ENCODE results near the gene SSTR5. TPM values are rescaled to one million over a fixed set of nuclear protein-coding genes. Genes with fewer than 3 reads are reported as not detected.

SSTR5 gene
- total and polyA plus RNA-seq, 2 experiments from 2014 or later: not detected

- H3K4me1 ChIP-seq (ENCODE audit: low read depth): peaks cover 11% of the 10 kb centered on the region
- H3K36me3 ChIP-seq: no peaks in the 10 kb centered on the region
- no peaks in the 10 kb centered on the region for H3K27me3 ChIP-seq
Observed at GRCh38 chr16:1027501-1027815, 45.1 kb upstream of the SSTR5 start.

DNA sequence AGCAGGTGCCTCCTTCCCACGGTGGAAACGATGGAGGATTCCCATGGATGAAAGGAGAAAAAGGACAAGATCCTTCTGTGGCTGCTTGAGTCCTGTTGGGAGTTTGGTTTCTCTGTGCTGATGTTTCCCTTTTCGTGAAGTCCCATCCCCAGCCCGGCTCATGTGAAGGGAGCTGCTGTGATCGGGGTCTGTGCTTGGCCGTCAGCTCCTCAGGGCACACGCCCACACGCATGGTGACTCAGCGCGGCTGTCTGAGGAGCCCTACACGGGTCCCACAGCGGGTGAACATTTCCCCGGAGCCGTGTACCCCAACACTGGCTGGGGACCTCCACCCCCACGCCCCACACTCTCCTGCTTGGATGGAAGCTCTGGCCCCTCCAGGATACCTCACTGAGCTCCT, 44.5 kb upstream of the SSTR5 start:
- Histone ChIP-seq H3K4me1 (ENCODE audit: low read depth) (peaks cover 11% of the 10 kb centered on the region), H3K4me3 (no peak overlapping the region), H3K27ac (peak overlapping the region; percentile 17), H3K36me3 (no peaks in the 10 kb centered on the region), H3K9me3 (ENCODE audit: low read depth) (no peaks in the 10 kb centered on the region), H3K27me3 (no peaks in the 10 kb centered on the region)
- DNase-seq (ENCODE audit: low read depth in 1 of 2, low spot score in 1 of 2): no peak
- TF ChIP-seq CTCF (IDR thresholded peaks at IDR 0.05; ENCODE audit: low read depth, low read length): no peak

More at GRCh38 chr16:1027501-1027815, 45.1 kb upstream of the SSTR5 start:
- no peak for DNase-seq (ENCODE audit: low read depth in 1 of 2, low spot score in 1 of 2)
- Histone ChIP-seq H3K27ac (no peak overlapping the region), H3K4me3 (no peak overlapping the region), H3K9me3 (ENCODE audit: low read depth) (no peaks in the 10 kb centered on the region)
- no peak for TF ChIP-seq CTCF (IDR thresholded peaks at IDR 0.05; ENCODE audit: low read depth, low read length)

DNA sequence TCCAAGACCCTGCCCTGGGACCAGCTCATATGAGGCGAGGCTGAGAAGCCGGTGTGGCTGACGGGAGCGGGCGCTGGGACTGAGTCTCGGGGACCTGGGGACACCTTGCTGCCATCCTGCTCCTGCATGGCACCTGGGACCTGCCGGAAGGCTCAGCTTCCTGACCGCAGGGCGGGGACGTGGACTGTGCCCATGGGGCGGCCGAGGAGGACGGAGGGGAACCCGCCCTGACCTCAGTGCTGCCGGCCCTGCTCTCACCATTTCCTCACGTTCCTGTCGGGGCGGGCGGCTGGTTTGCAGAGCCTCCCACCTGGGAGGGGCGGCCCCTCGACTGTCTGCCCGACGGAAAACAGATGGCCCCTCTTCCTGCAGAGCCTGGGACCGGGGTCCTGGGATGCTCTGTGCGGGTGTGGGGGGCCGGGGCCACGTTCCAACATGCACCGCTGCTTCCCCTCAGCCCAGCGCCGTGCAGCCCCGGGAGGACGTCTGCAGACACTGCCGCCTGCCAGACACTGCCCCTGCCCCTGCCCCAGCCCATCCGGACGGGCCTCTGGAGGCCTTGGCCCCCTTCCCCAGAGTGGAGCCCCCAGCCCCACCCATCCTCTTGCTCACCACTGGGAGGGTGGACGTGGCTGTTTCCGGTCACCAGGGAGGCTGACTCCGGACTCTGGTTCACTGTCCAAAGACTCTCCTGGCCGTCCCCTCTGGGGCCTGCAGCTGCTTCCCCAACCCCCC, 43.9 kb upstream of the SSTR5 start:
- Histone ChIP-seq H3K27ac (peak overlapping the region; percentile 17), H3K4me3 (no peak overlapping the region), H3K36me3 (no peaks in the 10 kb centered on the region), H3K9me3 (ENCODE audit: low read depth) (no peaks in the 10 kb centered on the region), H3K4me1 (ENCODE audit: low read depth) (peaks cover 11% of the 10 kb centered on the region), H3K27me3 (no peaks in the 10 kb centered on the region)
- no peak for TF ChIP-seq CTCF (IDR thresholded peaks at IDR 0.05; ENCODE audit: low read depth, low read length)
- DNase-seq (ENCODE audit: low read depth in 1 of 2, low spot score in 1 of 2): peak in 1 of 2 donors; percentile 45

DNA sequence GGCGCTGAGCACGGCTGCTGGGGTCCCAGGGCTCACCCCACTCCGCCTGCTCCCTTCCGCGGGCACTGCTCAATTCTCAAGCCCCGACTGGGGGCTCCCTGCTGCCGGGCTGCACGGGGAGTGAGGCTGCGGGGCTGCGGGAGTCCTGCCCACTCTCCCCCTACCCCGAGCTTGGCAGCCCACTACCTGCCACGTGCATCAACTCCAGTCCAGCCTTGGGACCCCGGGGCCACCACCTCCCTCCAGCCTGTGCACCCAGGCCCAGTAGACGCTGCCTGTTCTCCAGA, 43.3 kb upstream of the SSTR5 start:
- no peak for TF ChIP-seq CTCF (IDR thresholded peaks at IDR 0.05; ENCODE audit: low read depth, low read length)
- no peak for DNase-seq (ENCODE audit: low read depth in 1 of 2, low spot score in 1 of 2)
- Histone ChIP-seq H3K27me3 (no peaks in the 10 kb centered on the region), H3K9me3 (ENCODE audit: low read depth) (no peaks in the 10 kb centered on the region), H3K4me3 (no peak overlapping the region), H3K36me3 (no peaks in the 10 kb centered on the region), H3K27ac (no peak overlapping the region), H3K4me1 (ENCODE audit: low read depth) (peaks cover 11% of the 10 kb centered on the region)

- DNase-seq (ENCODE audit: low read depth in 1 of 2, low spot score in 1 of 2): no peak
- no peak for TF ChIP-seq CTCF (IDR thresholded peaks at IDR 0.05; ENCODE audit: low read depth, low read length)
- peaks cover 11% of the 10 kb centered on the region for H3K4me1 ChIP-seq (ENCODE audit: low read depth)
- H3K27ac ChIP-seq: no peak overlapping the region
- no peaks in the 10 kb centered on the region for H3K27me3 ChIP-seq
- no peaks in the 10 kb centered on the region for H3K9me3 ChIP-seq (ENCODE audit: low read depth)
- no peaks in the 10 kb centered on the region for H3K36me3 ChIP-seq
- H3K4me3 ChIP-seq: no peak overlapping the region
Observed at GRCh38 chr16:1030473-1030901, 42.1 kb upstream of the SSTR5 start.

Data from cardiac muscle cell (in vitro differentiated cells and primary cell).